IMR-90 (cell line): ENCODE results near the gene ATG12. TPM values are rescaled to one million over a fixed set of nuclear protein-coding genes. Genes with fewer than 3 reads are reported as not detected.

Experiments
- ATAC-seq: fragments of 200-7000 bp; cut with Tn5 transposase; 2 replicates; pipeline ENCODE4 v1.9.1; 2020; ENCODE audit warnings: low read depth, mild to moderate bottlenecking, moderate library complexity
- BruUV-seq: library from RNA; stranded (reverse); fragments of 400-500 nt; replicated peaks from 2 replicates; lab custom pipeline; 2021; lab: Mats Ljungman, UMichigan
- CTCF ChIA-PET: fragments of 300-600 bp; formaldehyde crosslinking; extraction: SDS; loops from one replicate; lab custom pipeline; 2021; ENCODE audit warnings: antibody characterized with exemption; lab: Yijun Ruan, JAX
- POLR2A ChIA-PET: fragments of 300-600 bp; sonication (Branson Sonifier 250); formaldehyde crosslinking; loops from one replicate; lab custom pipeline; 2022; ENCODE audit warnings: antibody characterized with exemption; ENCODE audit not compliant: unreplicated experiment; lab: Charles Lee
- DNase-seq: peaks from one replicate; pipeline ENCODE4 v3.0.0; 2013
- H2AFZ ChIP-seq: replicated peaks from 2 replicates; pipeline ENCODE3; 2013; ENCODE audit warnings: low read length, mild to moderate bottlenecking; ENCODE audit not compliant: poor library complexity
- H2AK5ac ChIP-seq: 2 replicates; pipeline ENCODE4 v1.6.1; 2013; ENCODE audit warnings: low read depth, low read length, inconsistent platforms
- H2AK9ac ChIP-seq: replicated peaks from 2 replicates; pipeline ENCODE3; 2013; ENCODE audit warnings: mild to moderate bottlenecking, low read depth, low read length, moderate library complexity; ENCODE audit not compliant: poor library complexity
- H2BK120ac ChIP-seq: 2 replicates; pipeline ENCODE4 v1.6.1; 2013; ENCODE audit warnings: low read depth, low read length, inconsistent platforms
- H2BK15ac ChIP-seq: 3 replicates; pipeline ENCODE4 v1.6.1; 2013; ENCODE audit warnings: low read depth, low read length, inconsistent platforms
- H2BK20ac ChIP-seq: 2 replicates; pipeline ENCODE4 v1.6.1; 2013; ENCODE audit warnings: low read depth, mild to moderate bottlenecking, inconsistent platforms, low read length, moderate library complexity
- H2BK5ac ChIP-seq: 2 replicates; pipeline ENCODE4 v1.6.1; 2013; ENCODE audit warnings: mild to moderate bottlenecking, low read depth, low read length, inconsistent platforms; ENCODE audit not compliant: poor library complexity, severe bottlenecking
- H3K14ac ChIP-seq: replicated peaks from 2 replicates; pipeline ENCODE4 v1.6.1; 2013; ENCODE audit warnings: low read depth, low read length, inconsistent platforms
- H3K18ac ChIP-seq: 2 replicates; pipeline ENCODE4 v1.6.1; 2013; ENCODE audit warnings: low read depth, low read length, control low read depth
- H3K23ac ChIP-seq: 2 replicates; pipeline ENCODE4 v1.6.1; 2013; ENCODE audit warnings: low read depth, low read length, inconsistent platforms
- H3K27ac ChIP-seq: 2 replicates; pipeline ENCODE4 v1.5.1; 2013; ENCODE audit warnings: mild to moderate bottlenecking, control low read depth, low read length; ENCODE audit not compliant: insufficient read depth
- H3K27me3 ChIP-seq: 2 replicates; pipeline ENCODE4 v1.6.1; 2013; ENCODE audit warnings: low read length; ENCODE audit not compliant: control insufficient read depth, insufficient read depth
- H3K36me3 ChIP-seq: 2 replicates; pipeline ENCODE4 v1.6.1; 2013; ENCODE audit warnings: low read length, mixed read lengths; ENCODE audit not compliant: control insufficient read depth, insufficient read depth
- H3K4ac ChIP-seq: 2 replicates; pipeline ENCODE4 v1.6.1; 2013; ENCODE audit warnings: low read depth, low read length, inconsistent platforms
- H3K4me1 ChIP-seq: 2 replicates; pipeline ENCODE4 v1.6.1; 2013; ENCODE audit warnings: low read length, mixed read lengths; ENCODE audit not compliant: control insufficient read depth, insufficient read depth
- H3K4me2 ChIP-seq: 2 replicates; pipeline ENCODE4 v1.6.1; 2013; ENCODE audit warnings: low read depth, mild to moderate bottlenecking, control low read depth, low read length, moderate library complexity
- H3K4me3 ChIP-seq: 2 replicates; pipeline ENCODE4 v1.5.1; 2013; ENCODE audit warnings: low read depth, mild to moderate bottlenecking, control low read depth, low read length, moderate library complexity; ENCODE audit not compliant: insufficient read depth
- H3K56ac ChIP-seq: 2 replicates; pipeline ENCODE4 v1.6.1; 2013; ENCODE audit warnings: low read length, inconsistent platforms; ENCODE audit not compliant: insufficient read depth; ENCODE audit errors: extremely low read depth
- H3K79me1 ChIP-seq, 2 experiments: 2 replicates each; pipeline ENCODE4 v1.6.1; 2013; ENCODE audit warnings: low read length in 2 of 2, inconsistent platforms in 1 of 2, low read depth in 1 of 2
- H3K9ac ChIP-seq: 2 replicates; pipeline ENCODE4 v1.6.1; 2013; ENCODE audit warnings: low read depth, low read length, control low read depth
- H3K9me1 ChIP-seq: 2 replicates; pipeline ENCODE4 v1.6.1; 2013; ENCODE audit warnings: low read length, inconsistent platforms; ENCODE audit not compliant: insufficient read depth
- H3K9me3 ChIP-seq: 2 replicates; pipeline ENCODE4 v1.6.1; 2013; ENCODE audit warnings: low read length; ENCODE audit not compliant: control insufficient read depth, insufficient read depth
- H4K20me1 ChIP-seq: 2 replicates; pipeline ENCODE4 v1.6.1; 2013; ENCODE audit warnings: low read length, inconsistent platforms; ENCODE audit not compliant: insufficient read depth
- H4K5ac ChIP-seq: 2 replicates; pipeline ENCODE4 v1.6.1; 2013; ENCODE audit warnings: mild to moderate bottlenecking, low read depth, low read length, control low read depth
- H4K8ac ChIP-seq, 2 experiments: 2 replicates each; pipeline ENCODE4 v1.6.1; 2013; ENCODE audit warnings: low read depth in 2 of 2, low read length in 2 of 2, control low read depth in 1 of 2, inconsistent platforms in 1 of 2
- H4K91ac ChIP-seq: 2 replicates; pipeline ENCODE4 v1.6.1; 2013; ENCODE audit warnings: low read depth, low read length, inconsistent platforms; ENCODE audit not compliant: insufficient read depth
- CTCF ChIP-seq: conservative IDR thresholded peaks from 2 replicates; pipeline ENCODE4 v1.5.1; 2012; ENCODE audit warnings: mild to moderate bottlenecking, low read depth, low read length, improper control_type of control experiment
- ELK1 ChIP-seq: fragments of 150-350 bp; IDR thresholded peaks from 2 replicates; pipeline ENCODE4 v1.6.1; 2016; ENCODE audit warnings: low read depth, mild to moderate bottlenecking, low read length, moderate library complexity, borderline replicate concordance
- MAFK ChIP-seq: IDR thresholded peaks from 2 replicates; pipeline ENCODE4 v1.6.1; 2012; ENCODE audit warnings: low read depth, low read length, improper control_type of control experiment
- MAZ ChIP-seq: IDR thresholded peaks from 2 replicates; pipeline ENCODE4 v1.6.1; 2012; ENCODE audit warnings: low read depth, mild to moderate bottlenecking, low read length, improper control_type of control experiment, moderate library complexity, borderline replicate concordance
- MXI1 ChIP-seq: IDR thresholded peaks from 2 replicates; pipeline ENCODE4 v1.6.1; 2012; ENCODE audit warnings: low read depth, mild to moderate bottlenecking, low read length, moderate library complexity, borderline replicate concordance
- NFE2L2 ChIP-seq: fragments of 150-350 bp; IDR thresholded peaks from 2 replicates; pipeline ENCODE4 v1.6.1; 2016; ENCODE audit warnings: low read depth, mild to moderate bottlenecking, low read length
- POLR2A ChIP-seq: IDR thresholded peaks from 2 replicates; pipeline ENCODE4 v1.6.1; 2012; ENCODE audit warnings: mild to moderate bottlenecking, low read depth, low read length
- RAD21 ChIP-seq: IDR thresholded peaks from 2 replicates; pipeline ENCODE4 v1.6.1; 2012; ENCODE audit warnings: low read length, improper control_type of control experiment
- RCOR1 ChIP-seq: IDR thresholded peaks from 2 replicates; pipeline ENCODE4 v1.6.1; 2012; ENCODE audit warnings: mild to moderate bottlenecking, low read length, improper control_type of control experiment; ENCODE audit not compliant: insufficient replicate concordance
- RFX5 ChIP-seq: IDR thresholded peaks from 2 replicates; pipeline ENCODE4 v1.8.0; 2012; ENCODE audit warnings: low read depth, mild to moderate bottlenecking, low read length, moderate library complexity
- USF2 ChIP-seq: fragments of 150-350 bp; IDR thresholded peaks from 2 replicates; pipeline ENCODE4 v1.6.1; 2017; ENCODE audit warnings: mild to moderate bottlenecking, antibody characterized with exemption, low read length, low read depth
- WGBS, 2 experiments: methylation state at CpG; one replicate each; pipeline versions ENCODE4 v1.1.5 to v1.1.7; 2013; ENCODE audit warnings: missing lambda C conversion rate in 2 of 2; ENCODE audit not compliant: insufficient read length in 1 of 2; ENCODE audit errors: extremely low coverage in 2 of 2; 5-methylcytosine and 5-hydroxymethylcytosine counted together
- dilution Hi-C: fragments of 300-500 bp; cut with HindIII; formaldehyde crosslinking; loops from one replicate; pipeline ENCODE4 v1.14.3; 2018; ENCODE audit warnings: low sequenced_read_pairs; ENCODE audit not compliant: unreplicated experiment
- in situ Hi-C: fragments of 300-500 bp; cut with MboI; formaldehyde crosslinking; loops from 3 replicates; pipeline ENCODE4 v1.14.3; 2019; ENCODE audit warnings: low sequenced_read_pairs, inconsistent platforms, mixed read lengths
- intact Hi-C: fragments of 100-400 bp; cut with micrococcal nuclease; formaldehyde crosslinking; loops from 2 replicates; pipeline ENCODE4 v1.10.0; 2022
- polyA plus RNA-seq, 3 experiments: library from polyadenylated mRNA; depleted of rRNA; stranded (reverse); fragments of >200 nt; gene quantifications; 2 replicates each; pipeline ENCODE4 v1.2.3, GENCODE V29; 2012; ENCODE audit warnings: low replicate concordance in 1 of 3
- total RNA-seq: library from RNA; depleted of rRNA; stranded (reverse); fragments of >200 nt; gene quantifications from 2 replicates; pipeline ENCODE4 v1.2.3, GENCODE V29; 2012

The ATG12 gene
- total and polyA plus RNA-seq, 2 of the 4 experiments (the other 2 are of a cell fraction): 68.0 to 95.7 TPM

- H3K18ac ChIP-seq: peak overlapping the region; percentile 62
- H3K14ac ChIP-seq: peak overlapping the region; percentile 82
- H3K36me3 ChIP-seq: no peaks in the 10 kb centered on the region
- 0 out of 2 replicates have a peak overlapping the region, but pooled peaks have one; percentile 16 for H2AK5ac ChIP-seq
- no peaks in the 10 kb centered on the region for H3K27me3 ChIP-seq
- peak overlapping the region; percentile 82 for H3K4me3 ChIP-seq
- H3K23ac ChIP-seq: peak overlapping the region; percentile 98
- H3K4me1 ChIP-seq: peaks cover 5% of the 10 kb centered on the region
- H4K8ac ChIP-seq: peak overlapping the region; percentile 59 to 91; a peak in 3 of 4 replicates
- DNase-seq: no peak
- peak overlapping the region; percentile 100 for H2AFZ ChIP-seq
- 1% methylated on average over 31 of the region's 68 CpGs; no CpG with 5 or more reads in 1 of the 2 experiments for WGBS, 2 experiments
- H3K9ac ChIP-seq: peak overlapping the region; percentile 81
- no peak overlapping the region for H2BK15ac ChIP-seq
- peaks cover 4% of the 10 kb centered on the region; the same call in 1 of the 2 replicates for H3K9me1 ChIP-seq
- H4K5ac ChIP-seq: peak overlapping the region; percentile 52; the same call in 1 of the 2 replicates
- H3K27ac ChIP-seq: peak overlapping the region; percentile 78
- POLR2A ChIA-PET: interaction anchor here (0.7 kb wide), 1 partner anchor 217 kb away, joined by 4 read pairs; no protein-coding TSS in a partner anchor
- CTCF ChIA-PET: no interaction called here
- peak; percentile 70 for ATAC-seq
- TF ChIP-seq RFX5 (no peak), USF2 (no peak), MAFK (no peak), POLR2A (no peak), NFE2L2 (no peak), MAZ (peak; percentile 55; the same call in 1 of the 2 replicates), RAD21 (no peak), MXI1 (peak; percentile 64), ELK1 (no peak), RCOR1 (no peak), CTCF (peak; percentile 29; the same call in 1 of the 2 replicates)
- H3K79me1 ChIP-seq: peaks cover 8 to 41% of the 10 kb centered on the region in 2 experiments
- peaks cover 45% of the 10 kb centered on the region for H4K20me1 ChIP-seq
- BruUV-seq: no TSS peak
- peak overlapping the region; percentile 86 for H3K4ac ChIP-seq
- peak overlapping the region; percentile 92 for H3K4me2 ChIP-seq
- H2AK9ac ChIP-seq: peak overlapping the region; percentile 90
- H2BK5ac ChIP-seq: peak overlapping the region; percentile 81
- in situ Hi-C loops (loop anchor here (25.0 kb wide), 1 partner anchor 555 kb away; the partner anchor contains the start of gene CCDC112), intact Hi-C loops (loop anchor here (5.0 kb wide), 2 partner anchors 225 to 545 kb away; partner anchors contain the start of gene CCDC112), dilution Hi-C loops (no loop called here)
- peak overlapping the region; percentile 77 for H3K56ac ChIP-seq
- no peaks in the 10 kb centered on the region for H3K9me3 ChIP-seq
- H2BK120ac ChIP-seq: peak overlapping the region; percentile 58; the same call in 1 of the 2 replicates
- H2BK20ac ChIP-seq: no peak overlapping the region
- H4K91ac ChIP-seq: peak overlapping the region; percentile 71
Observed at GRCh38 chr5:115842089-115842935, 947 bp upstream of the ATG12 start.
